Erythroblast (primary cell): ENCODE data around the gene KCNB1.

ENCODE experiments used
- GATA1 ChIP-seq: IDR thresholded peaks from 2 replicates; pipeline ENCODE4 v1.6.1; 2011; ENCODE audit warnings: low read depth, mild to moderate bottlenecking, control low read depth, low read length, moderate library complexity
- POLR2A ChIP-seq: IDR thresholded peaks from 2 replicates; pipeline ENCODE4 v1.6.1; 2011; ENCODE audit warnings: mild to moderate bottlenecking, low read length

GRCh38 chr20:49513009-49513408 is 30.5 kb upstream of the KCNB1 start:
- TF ChIP-seq POLR2A (no peak), GATA1 (no peak)
